Mucosa of descending colon (tissue), 3 donors: ENCODE data around the gene CDH12. TPM values are rescaled to one million over a fixed set of nuclear protein-coding genes. Genes with fewer than 3 reads are reported as not detected.

Experiments
- ATAC-seq: fragments of 200-7000 bp; cut with Tn5 transposase; one replicate; pipeline ENCODE4 v1.9.1; 2020; ENCODE audit warnings: mild to moderate bottlenecking, moderate library complexity
- DNase-seq, 3 donors: peaks; one replicate each; pipeline ENCODE4 v3.0.0-alpha.2; 2020
- H3K36me3 ChIP-seq: fragments of 200-600 bp; one replicate; pipeline ENCODE4 v1.8.0; 2021; ENCODE audit warnings: low read depth, mild to moderate bottlenecking
- H3K4me1 ChIP-seq: fragments of 200-600 bp; one replicate; pipeline ENCODE4 v1.8.0; 2021; ENCODE audit warnings: low read depth, mild to moderate bottlenecking
- H3K4me3 ChIP-seq: fragments of 200-600 bp; one replicate; pipeline ENCODE4 v1.8.0; 2021; ENCODE audit warnings: mild to moderate bottlenecking
- H3K9me3 ChIP-seq: fragments of 200-600 bp; one replicate; pipeline ENCODE4 v1.8.0; 2021; ENCODE audit warnings: mild to moderate bottlenecking
- CTCF ChIP-seq: fragments of 200-600 bp; IDR thresholded peaks from one replicate; pipeline ENCODE4 v1.8.0; 2022; ENCODE audit warnings: antibody characterized with exemption, mild to moderate bottlenecking
- intact Hi-C, 2 donors: fragments of 100-400 bp; cut with DNase I in 1 of 2; cut with micrococcal nuclease in 1 of 2; formaldehyde crosslinking; loops; one replicate each; pipeline versions ENCODE4 v1.11.0 to v1.11.1; 2022; cut with DNase I, micrococcal nuclease
- total RNA-seq, 3 donors: library from RNA; stranded (reverse); fragmentation: NEBNext Ultra II Directional in 2 of 3; extraction: Animal tissue kit (Norgen Biotek cat#: 25700) in 2 of 3; gene quantifications; one replicate each; pipeline versions ENCODE4 v1.2.1 to v1.2.4, GENCODE V29; 2021 to 2023
- donor health status: DM: no; HTN: no; CAD: no; lungs with moderate emphysema.
- donor health status: DM: no; HTN: no; CAD: no.
- donor health status: DM: no; HTN: yes; CAD: no.

The CDH12 gene
- total RNA-seq, 3 donors from 2014 or later: 0.14 TPM; not detected in 2

- intact Hi-C loops: no loop called here
- Histone ChIP-seq H3K9me3 (no peaks in the 10 kb centered on the region), H3K36me3 (no peaks in the 10 kb centered on the region), H3K4me1 (no peaks in the 10 kb centered on the region), H3K4me3 (no peak overlapping the region)
- ATAC-seq (no peak), DNase-seq (no peak)
- no peak for TF ChIP-seq CTCF
Observed at GRCh38 chr5:22708770-22709328, 144.3 kb downstream of the CDH12 start.

GRCh38 chr5:22706901-22707300, 146.2 kb downstream of the CDH12 start:
- Histone ChIP-seq H3K4me3 (no peak overlapping the region), H3K36me3 (no peaks in the 10 kb centered on the region), H3K4me1 (no peaks in the 10 kb centered on the region), H3K9me3 (no peaks in the 10 kb centered on the region)
- TF ChIP-seq CTCF: no peak
- ATAC-seq (no peak), DNase-seq (no peak)
- intact Hi-C loops: no loop called here

GRCh38 chr5:22699319-22699718, 153.8 kb downstream of the CDH12 start:
- no peak for TF ChIP-seq CTCF
- ATAC-seq (no peak), DNase-seq (no peak)
- Histone ChIP-seq H3K4me1 (no peaks in the 10 kb centered on the region), H3K4me3 (no peak overlapping the region), H3K36me3 (no peaks in the 10 kb centered on the region), H3K9me3 (no peaks in the 10 kb centered on the region)
- intact Hi-C loops: no loop called here

- intact Hi-C loops: no loop called here
- no peak for TF ChIP-seq CTCF
- DNase-seq: no peak
Observed at GRCh38 chr5:22693121-22693520, 160.0 kb downstream of the CDH12 start.

GRCh38 chr5:22683050-22683449, 170.1 kb downstream of the CDH12 start:
- no peak for DNase-seq
- H3K9me3 ChIP-seq: no peaks in the 10 kb centered on the region
- no peak for ATAC-seq
- no peaks in the 10 kb centered on the region for H3K4me1 ChIP-seq
- H3K36me3 ChIP-seq: no peaks in the 10 kb centered on the region
- intact Hi-C loops: no loop called here
- no peak overlapping the region for H3K4me3 ChIP-seq
- TF ChIP-seq CTCF: no peak

More at GRCh38 chr5:22693121-22693520, 160.0 kb downstream of the CDH12 start:
- Histone ChIP-seq H3K4me3 (no peak overlapping the region), H3K36me3 (no peaks in the 10 kb centered on the region), H3K4me1 (no peaks in the 10 kb centered on the region), H3K9me3 (no peaks in the 10 kb centered on the region)
- no peak for ATAC-seq

- no peaks in the 10 kb centered on the region for H3K4me1 ChIP-seq
- no peaks in the 10 kb centered on the region for H3K36me3 ChIP-seq
- no peak for DNase-seq
- no peaks in the 10 kb centered on the region for H3K9me3 ChIP-seq
- H3K4me3 ChIP-seq: no peak overlapping the region
- no peak for TF ChIP-seq CTCF
- intact Hi-C loops: no loop called here
- no peak for ATAC-seq
Observed at GRCh38 chr5:22678886-22679285, 174.3 kb downstream of the CDH12 start.
